ENCODE data around the gene CAMTA1.

CAMTA1 gene

DNA sequence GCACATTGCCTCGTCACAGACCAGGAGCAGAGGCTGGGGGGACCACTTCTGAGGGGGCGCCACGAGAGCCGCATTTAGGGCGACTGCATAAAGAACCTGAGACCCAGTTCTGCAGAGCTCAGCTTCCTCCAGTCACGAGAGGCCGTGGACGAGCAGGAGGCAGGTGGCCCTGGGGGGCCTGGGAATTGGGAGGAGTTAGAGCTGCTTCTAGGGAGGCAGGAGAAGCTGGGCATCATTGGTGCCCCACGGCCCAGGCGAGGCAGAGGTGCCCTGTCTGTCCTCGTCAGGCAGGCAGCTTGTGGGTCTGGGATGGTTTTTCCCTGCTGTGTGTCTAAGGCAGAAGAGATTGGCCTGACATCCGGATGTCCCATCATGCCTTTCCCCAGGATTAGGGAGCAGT lies 389.3 kb downstream of the CAMTA1 start:
- no peak for DNase-seq (ENCODE audit: low spot score)
- TF ChIP-seq, protein P1, sequence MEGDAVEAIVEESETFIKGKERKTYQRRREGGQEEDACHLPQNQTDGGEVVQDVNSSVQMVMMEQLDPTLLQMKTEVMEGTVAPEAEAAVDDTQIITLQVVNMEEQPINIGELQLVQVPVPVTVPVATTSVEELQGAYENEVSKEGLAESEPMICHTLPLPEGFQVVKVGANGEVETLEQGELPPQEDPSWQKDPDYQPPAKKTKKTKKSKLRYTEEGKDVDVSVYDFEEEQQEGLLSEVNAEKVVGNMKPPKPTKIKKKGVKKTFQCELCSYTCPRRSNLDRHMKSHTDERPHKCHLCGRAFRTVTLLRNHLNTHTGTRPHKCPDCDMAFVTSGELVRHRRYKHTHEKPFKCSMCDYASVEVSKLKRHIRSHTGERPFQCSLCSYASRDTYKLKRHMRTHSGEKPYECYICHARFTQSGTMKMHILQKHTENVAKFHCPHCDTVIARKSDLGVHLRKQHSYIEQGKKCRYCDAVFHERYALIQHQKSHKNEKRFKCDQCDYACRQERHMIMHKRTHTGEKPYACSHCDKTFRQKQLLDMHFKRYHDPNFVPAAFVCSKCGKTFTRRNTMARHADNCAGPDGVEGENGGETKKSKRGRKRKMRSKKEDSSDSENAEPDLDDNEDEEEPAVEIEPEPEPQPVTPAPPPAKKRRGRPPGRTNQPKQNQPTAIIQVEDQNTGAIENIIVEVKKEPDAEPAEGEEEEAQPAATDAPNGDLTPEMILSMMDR (IDR thresholded peaks at IDR 0.05; ENCODE audit: borderline replicate concordance, control extremely low read depth, extremely low read depth, insufficient read depth, missing control alignments): no peak
- in situ Hi-C loops (cut with MboI; ENCODE audit: low sequenced_read_pairs, unreplicated experiment): no loop called here

DNA sequence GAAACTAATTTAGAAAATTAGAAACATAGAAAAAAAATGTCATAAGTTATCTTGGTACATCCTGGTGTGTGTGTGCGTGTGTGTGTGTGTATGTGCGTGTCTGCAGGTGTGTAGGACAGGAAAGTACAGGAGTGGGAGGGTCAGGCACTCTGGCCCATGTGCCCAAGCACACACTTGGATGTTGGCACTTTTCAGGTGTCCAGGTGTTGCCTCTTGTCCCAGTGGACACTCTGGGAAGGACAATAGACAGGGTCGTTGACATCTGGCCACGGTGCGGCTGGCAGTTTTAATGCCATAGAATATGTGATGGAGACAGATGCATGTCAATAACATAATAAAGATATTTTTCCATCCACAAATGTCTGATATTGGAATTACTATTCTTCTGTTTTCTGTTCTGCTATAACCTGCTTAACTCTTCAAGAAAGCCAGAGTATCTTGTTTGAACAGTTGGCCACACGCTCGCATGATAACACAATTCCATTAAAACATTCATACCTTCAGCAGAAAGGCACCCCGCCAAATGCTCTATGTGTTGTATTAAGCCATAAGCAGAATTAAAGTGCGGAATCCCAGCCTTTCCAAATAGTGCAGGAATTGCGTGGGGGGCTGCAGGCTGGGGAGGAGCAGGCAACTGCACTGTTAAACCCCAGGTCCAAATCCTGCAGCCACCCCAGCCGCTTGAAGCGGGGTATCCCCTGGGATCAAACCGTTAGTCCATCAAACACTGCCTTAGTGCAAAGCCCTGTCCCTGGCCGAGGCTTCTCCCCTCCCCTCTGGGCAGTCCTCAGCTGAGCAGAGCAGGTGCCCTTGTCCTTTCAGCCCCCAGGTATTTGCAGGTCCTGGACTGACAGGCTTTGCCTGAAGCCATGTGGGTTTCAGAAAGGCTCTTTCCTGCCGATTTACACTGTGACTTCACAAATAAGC lies 390.0 kb downstream of the CAMTA1 start:
- in situ Hi-C loops (cut with MboI; ENCODE audit: low sequenced_read_pairs, unreplicated experiment): no loop called here
- DNase-seq (ENCODE audit: low spot score): no peak
- TF ChIP-seq, protein P1 (IDR thresholded peaks at IDR 0.05; ENCODE audit: borderline replicate concordance, control extremely low read depth, extremely low read depth, insufficient read depth, missing control alignments): no peak

DNA sequence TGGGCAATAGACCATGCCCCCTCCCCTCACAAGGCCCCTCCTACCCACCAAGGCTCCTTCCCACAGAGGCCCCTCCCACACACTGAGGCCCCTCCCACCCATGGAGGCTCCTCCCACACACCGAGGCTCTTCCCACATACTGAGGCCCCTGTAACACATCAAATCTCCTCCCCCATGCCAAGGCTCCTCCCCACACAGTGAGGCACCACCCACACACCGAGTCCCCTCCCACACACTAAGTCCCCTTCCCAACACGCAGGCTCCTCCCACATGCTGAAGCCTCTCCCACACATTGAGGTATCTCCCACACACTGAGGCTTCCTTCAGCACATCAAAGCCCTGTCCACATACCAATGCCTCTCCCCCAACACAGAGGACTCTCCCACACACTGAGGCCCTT lies 391.8 kb downstream of the CAMTA1 start:
- DNase-seq (ENCODE audit: low spot score): no peak
- TF ChIP-seq, protein P1 (IDR thresholded peaks at IDR 0.05; ENCODE audit: borderline replicate concordance, control extremely low read depth, extremely low read depth, insufficient read depth, missing control alignments): no peak

DNA sequence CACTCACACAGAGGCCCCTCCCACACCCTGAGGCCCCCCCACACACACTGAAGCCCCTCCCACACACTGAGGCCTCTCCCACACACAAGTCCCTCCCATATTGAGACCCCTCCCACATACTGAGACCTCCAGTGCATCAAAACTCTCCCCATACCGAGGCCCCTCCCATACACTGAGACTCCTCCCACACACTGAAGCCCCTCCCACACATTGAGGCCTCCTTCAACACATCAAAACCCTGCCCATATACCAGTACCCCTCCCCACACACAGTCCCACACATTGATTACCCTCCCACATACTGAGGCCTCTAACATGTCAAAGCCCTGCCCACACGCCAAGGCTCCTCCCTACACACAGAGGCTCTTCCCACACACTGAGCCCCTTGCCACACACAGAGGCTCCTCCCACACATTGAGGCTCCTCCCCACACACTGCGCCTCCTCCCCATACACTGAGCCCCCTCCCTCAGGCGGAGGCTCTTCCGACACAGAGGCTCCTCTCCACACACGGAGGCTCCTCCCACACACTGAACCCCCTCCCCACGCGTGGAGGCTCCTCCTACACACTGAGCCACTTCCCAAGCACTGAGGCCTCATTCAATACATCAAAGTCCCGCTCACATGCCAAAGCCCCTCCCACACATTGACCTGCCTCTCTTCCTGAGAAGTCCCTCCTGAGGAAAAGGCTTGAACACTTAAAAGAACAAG lies 392.3 kb downstream of the CAMTA1 start:
- DNase-seq (ENCODE audit: low spot score): no peak
- TF ChIP-seq, protein P1 (IDR thresholded peaks at IDR 0.05; ENCODE audit: borderline replicate concordance, control extremely low read depth, extremely low read depth, insufficient read depth, missing control alignments): no peak
- in situ Hi-C loops (cut with MboI; ENCODE audit: low sequenced_read_pairs, unreplicated experiment): no loop called here

More for the DNA sequence above, 391.8 kb downstream of the CAMTA1 start:
- in situ Hi-C loops (cut with MboI; ENCODE audit: low sequenced_read_pairs, unreplicated experiment): no loop called here

DNA sequence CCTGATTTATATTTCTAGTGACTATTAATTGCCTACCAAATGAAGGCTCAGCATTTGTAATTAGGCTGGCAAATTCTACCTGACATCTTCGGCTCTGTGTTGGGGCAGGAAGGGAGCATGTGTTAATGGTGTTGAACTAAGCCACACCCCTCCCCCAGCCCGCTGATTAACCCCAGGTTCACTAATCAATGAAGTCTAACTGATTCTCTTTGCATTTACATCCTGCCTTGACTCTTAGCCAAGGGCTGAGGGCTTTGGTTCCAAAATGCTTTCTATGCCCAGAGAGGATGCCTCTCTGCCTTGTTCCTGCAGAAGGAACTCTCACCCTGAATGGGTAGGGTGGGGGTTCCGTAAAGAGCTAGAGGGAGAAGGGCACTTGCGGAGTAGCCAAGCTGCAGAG lies 393.1 kb downstream of the CAMTA1 start:
- DNase-seq (ENCODE audit: low spot score): no peak
- TF ChIP-seq, protein P1 (IDR thresholded peaks at IDR 0.05; ENCODE audit: borderline replicate concordance, control extremely low read depth, extremely low read depth, insufficient read depth, missing control alignments): no peak
- in situ Hi-C loops (cut with MboI; ENCODE audit: low sequenced_read_pairs, unreplicated experiment): no loop called here

DNA sequence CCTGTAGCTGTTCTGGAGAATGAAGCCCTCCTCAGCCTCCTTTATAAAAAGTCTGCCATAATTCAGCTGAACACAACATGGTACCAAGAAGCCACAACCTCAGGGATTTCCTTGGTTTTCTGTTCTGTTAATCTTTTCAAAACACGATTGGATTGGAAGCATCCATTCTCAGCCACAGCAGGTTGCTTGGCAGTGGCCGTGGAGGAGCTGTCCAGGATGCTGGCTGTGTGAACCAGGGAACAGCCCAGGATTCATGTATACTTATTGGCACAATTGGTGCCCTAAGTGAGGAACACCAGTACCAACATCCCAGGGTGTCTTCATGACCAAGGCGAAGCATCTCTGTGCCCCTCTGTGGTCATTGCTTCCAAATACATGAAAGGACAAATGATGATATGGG lies 393.5 kb downstream of the CAMTA1 start:
- DNase-seq (ENCODE audit: low spot score): no peak
- TF ChIP-seq, protein P1 (IDR thresholded peaks at IDR 0.05; ENCODE audit: borderline replicate concordance, control extremely low read depth, extremely low read depth, insufficient read depth, missing control alignments): no peak
- in situ Hi-C loops (cut with MboI; ENCODE audit: low sequenced_read_pairs, unreplicated experiment): no loop called here
